Adrenal gland (tissue), 5 donors: ENCODE data around the gene KLHL14.

Experiments
- POLR2A ChIP-seq, 2 donors: fragments of 450-650 bp; IDR thresholded peaks; one replicate each; pipeline ENCODE4 v1.6.1; 2017; ENCODE audit warnings: antibody characterized with exemption in 2 of 2, mild to moderate bottlenecking in 2 of 2, moderate library complexity in 1 of 2
- TF ChIP-seq, protein P1 (sequence below), 6 experiments: fragments of 450-650 bp in 4 of 6; fragments of 200-600 bp in 2 of 6; sonication (generic) in 1 of 6; IDR thresholded peaks; 1 replicate in 5 of 6; 2 replicates in 1 of 6; pipeline versions ENCODE4 v1.5.1 to v1.8.0; 2016 to 2021; ENCODE audit warnings: antibody characterized with exemption in 6 of 6, mild to moderate bottlenecking in 2 of 6, moderate library complexity in 1 of 6
- donor health status: DM: no; HTN: no; CAD: no.

DNA sequence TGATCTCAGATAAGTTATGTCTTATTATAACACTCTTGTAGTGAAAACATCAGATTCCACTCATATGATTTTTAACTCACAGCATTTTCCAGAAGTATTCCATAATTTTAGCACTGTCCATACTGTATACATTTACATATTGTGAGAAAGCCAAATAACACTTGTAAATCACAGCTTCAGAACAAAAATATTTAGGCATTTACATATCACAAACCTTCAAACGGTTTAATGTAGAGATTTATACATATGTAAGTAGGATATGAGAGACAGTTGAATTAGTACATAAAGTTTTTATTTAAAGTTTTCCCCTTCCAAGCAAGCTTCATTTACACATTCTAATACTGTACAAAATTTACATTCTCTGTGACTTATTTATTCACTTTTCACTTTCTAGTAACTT, 100.4 kb downstream of the KLHL14 start:
- TF ChIP-seq POLR2A (IDR thresholded peaks at IDR 0.05), result no peak
- TF ChIP-seq, protein P1, sequence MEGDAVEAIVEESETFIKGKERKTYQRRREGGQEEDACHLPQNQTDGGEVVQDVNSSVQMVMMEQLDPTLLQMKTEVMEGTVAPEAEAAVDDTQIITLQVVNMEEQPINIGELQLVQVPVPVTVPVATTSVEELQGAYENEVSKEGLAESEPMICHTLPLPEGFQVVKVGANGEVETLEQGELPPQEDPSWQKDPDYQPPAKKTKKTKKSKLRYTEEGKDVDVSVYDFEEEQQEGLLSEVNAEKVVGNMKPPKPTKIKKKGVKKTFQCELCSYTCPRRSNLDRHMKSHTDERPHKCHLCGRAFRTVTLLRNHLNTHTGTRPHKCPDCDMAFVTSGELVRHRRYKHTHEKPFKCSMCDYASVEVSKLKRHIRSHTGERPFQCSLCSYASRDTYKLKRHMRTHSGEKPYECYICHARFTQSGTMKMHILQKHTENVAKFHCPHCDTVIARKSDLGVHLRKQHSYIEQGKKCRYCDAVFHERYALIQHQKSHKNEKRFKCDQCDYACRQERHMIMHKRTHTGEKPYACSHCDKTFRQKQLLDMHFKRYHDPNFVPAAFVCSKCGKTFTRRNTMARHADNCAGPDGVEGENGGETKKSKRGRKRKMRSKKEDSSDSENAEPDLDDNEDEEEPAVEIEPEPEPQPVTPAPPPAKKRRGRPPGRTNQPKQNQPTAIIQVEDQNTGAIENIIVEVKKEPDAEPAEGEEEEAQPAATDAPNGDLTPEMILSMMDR (IDR thresholded peaks at IDR 0.05), result no peak
